GM04503 (cell line): ENCODE measurements around the gene A2M.
"Not testable (repeated sequence)": the region's sequence is repeated elsewhere in the genome, so short reads cannot be mapped to it uniquely, and the experiment has no call there.

ENCODE experiments used
- DNase-seq: peaks from one replicate; pipeline ENCODE4 v3.0.0-alpha.2; 2012; ENCODE audit warnings: low read depth

A2M gene

GRCh38 chr12:9115731-9116559, at the start of gene A2M:
Gene A2M (minus strand): TSS chr12:9115919. CDS start chr12:9115849, 70 bp downstream.
- DNase-seq = no peak

GRCh38 chr12:9163392-9163791, 47.7 kb upstream of the A2M start:
- no peak for DNase-seq

GRCh38 chr12:9156119-9156518, 40.4 kb upstream of the A2M start:
- DNase-seq = no peak

GRCh38 chr12:9149372-9149771, 33.7 kb upstream of the A2M start:
- DNase-seq = no peak

GRCh38 chr12:9148926-9149325, 33.2 kb upstream of the A2M start:
- DNase-seq = no peak

GRCh38 chr12:9147461-9147860, 31.7 kb upstream of the A2M start:
- no peak for DNase-seq

GRCh38 chr12:9144730-9145106, 29.0 kb upstream of the A2M start:
- DNase-seq = no peak

GRCh38 chr12:9143929-9144729, 28.4 kb upstream of the A2M start:
- DNase-seq = no peak

GRCh38 chr12:9143137-9143536, 27.4 kb upstream of the A2M start:
- no peak for DNase-seq

- not testable (repeated sequence) for DNase-seq
These were observed 24.0 kb upstream of the A2M start for GRCh38 chr12:9139588-9140290.

GRCh38 chr12:9135903-9136310, 20.2 kb upstream of the A2M start:
- DNase-seq = no peak

- DNase-seq = no peak
These were observed 19.4 kb upstream of the A2M start for GRCh38 chr12:9134981-9135628.

- no peak for DNase-seq
These were observed 17.6 kb upstream of the A2M start for GRCh38 chr12:9133216-9133916.

GRCh38 chr12:9132008-9132535, 16.4 kb upstream of the A2M start:
- DNase-seq = no peak

GRCh38 chr12:9130244-9130643, 14.5 kb upstream of the A2M start:
- DNase-seq = no peak

GRCh38 chr12:9127936-9128663, 12.4 kb upstream of the A2M start:
- DNase-seq = no peak

- DNase-seq = no peak
These were observed 11.8 kb upstream of the A2M start for GRCh38 chr12:9127484-9127883.

- DNase-seq = no peak
These were observed 8.8 kb upstream of the A2M start for GRCh38 chr12:9124383-9125031.

GRCh38 chr12:9123781-9124382, 8.2 kb upstream of the A2M start:
- DNase-seq = no peak
